ENCODE results near the gene C11orf24.

- no peak for TF ChIP-seq CTCF (IDR thresholded peaks at IDR 0.05)
- no peak for TF ChIP-seq EZH2 (IDR thresholded peaks at IDR 0.05)
- no peak for TF ChIP-seq EZH2phosphoT487 (IDR thresholded peaks at IDR 0.05)
These were observed 4.6 kb downstream of the C11orf24 start for GRCh38 chr11:68266936-68267880.

Measured in neural progenitor cell (in vitro differentiated cells).